ENCODE results near the gene TMEM209.

- no peak for TF ChIP-seq CTCF (IDR thresholded peaks at IDR 0.05)
- no peak for TF ChIP-seq POLR2A (IDR thresholded peaks at IDR 0.05)
Observed at GRCh38 chr7:130141884-130142653, 63.1 kb downstream of the TMEM209 start.

Data from right lobe of liver (tissue), 4 donors.